Urothelium cell line (cell line): Measurements from ENCODE around the gene NARS2.

Experiments
- DNase-seq: peaks from one replicate; pipeline ENCODE4 v3.0.0; 2011; ENCODE audit warnings: low spot score, mixed read lengths
- FAIRE-seq: peaks from 2 replicates; lab custom pipeline; 2011; peaks lifted over from hg19 to GRCh38; lab: Jason Lieb, UNC

NARS2 gene

DNA sequence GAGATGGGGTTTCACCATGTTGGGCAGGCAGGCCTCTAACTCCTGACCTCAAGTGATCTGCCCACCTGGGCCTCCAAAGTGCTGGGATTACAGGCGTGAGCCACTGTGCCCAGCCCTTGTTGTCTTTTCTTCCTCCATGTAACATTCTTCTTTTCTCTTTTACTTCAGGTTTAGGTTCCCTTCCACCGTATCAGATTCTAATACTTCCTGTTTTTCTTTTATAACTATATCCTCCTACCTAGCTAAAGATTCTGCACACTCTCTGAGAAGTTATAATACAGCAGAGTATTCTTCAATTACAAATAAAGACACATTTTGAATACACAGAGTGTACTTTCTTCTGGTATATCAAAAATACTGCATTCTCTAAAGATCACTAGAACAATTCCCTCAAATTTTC is 123.8 kb downstream of the NARS2 start:
- no peak for DNase-seq
- FAIRE-seq: no peak

GRCh38 chr11:78449866-78450265 is 124.8 kb downstream of the NARS2 start:
- FAIRE-seq: no peak
- no peak for DNase-seq

DNA sequence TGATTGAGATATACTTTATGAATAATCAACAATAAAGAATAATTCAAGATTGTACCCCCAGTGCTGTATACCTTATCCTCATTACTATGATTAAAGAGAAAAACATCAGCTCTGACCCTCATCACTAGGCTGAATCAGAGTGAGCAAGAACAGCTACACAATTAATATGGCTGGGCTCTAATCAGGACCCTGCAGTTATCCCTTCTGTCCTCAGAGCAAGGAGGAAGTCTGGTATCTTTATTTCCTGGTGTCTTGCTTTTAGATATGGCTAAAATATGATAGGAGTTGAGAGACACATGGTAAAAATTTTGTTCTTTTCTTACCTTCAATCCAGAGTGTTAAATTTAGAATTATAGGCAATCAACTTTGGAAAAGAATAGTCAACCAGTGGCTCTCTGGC is 128.5 kb downstream of the NARS2 start:
- FAIRE-seq: no peak
- no peak for DNase-seq

GRCh38 chr11:78444726-78445125 is 129.9 kb downstream of the NARS2 start:
- no peak for FAIRE-seq

GRCh38 chr11:78441956-78442355 is 132.7 kb downstream of the NARS2 start:
- DNase-seq (no peak), FAIRE-seq (no peak)

More at GRCh38 chr11:78444726-78445125, 129.9 kb downstream of the NARS2 start:
- no peak for DNase-seq

- DNase-seq (no peak), FAIRE-seq (no peak)
Observed at GRCh38 chr11:78438298-78438975, 136.2 kb downstream of the NARS2 start.

DNA sequence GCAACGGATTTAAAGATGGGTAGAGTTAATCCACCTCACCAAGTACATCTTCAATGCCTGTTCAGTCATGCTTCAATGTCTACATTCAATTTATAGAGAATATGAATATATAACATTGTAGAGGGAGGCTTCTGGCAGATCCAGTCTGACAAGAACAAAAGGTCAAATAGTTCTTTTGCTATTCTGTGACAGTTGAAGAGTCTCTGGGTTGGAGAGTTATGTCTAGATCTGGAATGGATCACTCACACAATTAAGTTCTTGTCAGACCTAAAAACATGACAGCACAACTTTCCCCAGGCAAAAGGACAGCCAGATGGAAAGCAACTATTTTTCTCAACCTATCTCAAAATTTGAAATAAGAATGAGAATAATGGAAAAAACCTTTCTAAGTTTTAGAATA is 141.7 kb downstream of the NARS2 start:
- FAIRE-seq: no peak

DNA sequence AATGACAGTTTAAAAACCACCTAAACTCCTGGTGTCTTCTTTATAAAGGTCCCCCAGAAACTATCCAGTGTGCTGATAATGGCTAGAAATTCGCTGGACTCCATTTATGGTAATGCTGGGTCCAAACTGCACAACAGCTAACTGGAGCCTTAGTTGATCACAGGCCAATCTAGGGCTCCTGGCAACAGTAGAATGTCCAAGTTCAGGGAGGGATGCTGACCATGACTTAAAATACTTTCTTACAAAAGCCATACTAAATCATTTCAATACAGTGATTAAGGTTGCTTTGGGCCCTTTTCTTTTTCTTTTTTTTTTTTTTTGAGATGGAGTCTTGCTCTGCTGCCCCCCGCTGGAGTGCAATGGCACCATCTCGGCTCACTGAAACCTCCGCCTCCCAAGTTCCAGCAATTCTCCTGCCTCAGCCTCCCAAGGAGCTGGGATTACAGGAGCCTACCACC is 142.6 kb downstream of the NARS2 start:
- DNase-seq: peak; percentile 17
- no peak for FAIRE-seq

More for the DNA sequence above, 141.7 kb downstream of the NARS2 start:
- DNase-seq: no peak

DNA sequence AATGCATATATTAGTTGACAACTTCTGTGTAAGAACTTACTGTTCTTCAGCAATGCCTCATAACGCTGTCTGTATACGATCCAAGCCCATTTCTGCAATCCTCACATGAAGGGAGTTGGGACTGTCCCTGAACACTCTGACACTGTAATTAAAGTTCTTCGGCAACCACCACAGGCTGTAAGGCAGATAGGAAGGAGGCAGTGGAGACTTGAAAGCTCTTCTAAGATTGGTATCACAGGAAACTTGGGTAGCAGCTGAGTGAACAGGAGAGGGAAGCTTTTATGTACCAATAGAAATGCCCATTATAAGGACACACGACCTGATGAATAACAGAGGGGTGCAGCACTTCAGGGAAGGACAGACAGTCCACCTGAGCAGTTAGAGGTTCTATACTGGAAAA is 145.0 kb downstream of the NARS2 start:
- DNase-seq (no peak), FAIRE-seq (no peak)

DNA sequence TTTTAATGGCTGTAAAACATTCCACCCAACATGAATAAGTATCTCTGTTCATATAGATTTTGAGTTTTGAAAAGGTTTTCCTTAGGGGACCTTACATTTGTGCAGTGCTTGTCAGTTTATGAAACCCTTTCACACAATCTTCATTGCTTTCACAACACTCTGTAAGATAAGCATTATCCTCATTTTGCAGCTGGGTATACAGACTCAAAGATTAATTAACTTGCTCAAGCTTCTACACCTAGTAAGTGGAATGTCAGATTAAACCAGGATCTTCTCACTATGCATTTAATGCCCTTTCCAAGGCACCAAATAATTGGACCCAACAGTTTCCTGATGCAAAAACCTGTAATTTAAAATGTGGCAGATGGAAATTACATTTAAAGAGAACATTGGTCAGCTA is 145.5 kb downstream of the NARS2 start:
- DNase-seq: no peak
- FAIRE-seq: no peak

- FAIRE-seq (no peak), DNase-seq (no peak)
Observed at GRCh38 chr11:78428773-78429172, 145.9 kb downstream of the NARS2 start.

DNA sequence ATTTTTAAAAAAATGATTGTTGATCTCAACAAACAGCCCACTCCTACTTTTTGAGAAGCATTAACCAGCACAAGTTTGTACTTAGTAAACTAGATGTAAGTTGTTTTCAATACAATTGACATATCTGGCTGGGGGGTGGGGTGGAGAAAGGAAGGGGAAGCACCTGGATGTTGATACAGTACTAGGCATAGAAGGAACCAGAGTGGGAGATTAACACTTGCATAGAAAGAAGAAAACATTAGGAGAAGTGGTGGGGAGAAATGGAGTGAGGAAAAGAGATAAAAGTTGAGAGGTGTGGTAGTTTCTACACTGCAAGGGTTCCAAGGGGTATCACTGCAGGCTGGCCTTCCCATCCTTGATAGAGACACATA is 146.4 kb downstream of the NARS2 start:
- FAIRE-seq: no peak
- DNase-seq: no peak

- no peak for FAIRE-seq
Observed at GRCh38 chr11:78427615-78428265, 146.9 kb downstream of the NARS2 start.

GRCh38 chr11:78426845-78427244 is 147.8 kb downstream of the NARS2 start:
- DNase-seq: no peak
- FAIRE-seq: no peak

More at GRCh38 chr11:78427615-78428265, 146.9 kb downstream of the NARS2 start:
- no peak for DNase-seq

- FAIRE-seq (no peak), DNase-seq (no peak)
Observed at GRCh38 chr11:78425399-78426070, 149.1 kb downstream of the NARS2 start.

GRCh38 chr11:78424334-78425270 is 150.1 kb downstream of the NARS2 start:
- FAIRE-seq: no peak

DNA sequence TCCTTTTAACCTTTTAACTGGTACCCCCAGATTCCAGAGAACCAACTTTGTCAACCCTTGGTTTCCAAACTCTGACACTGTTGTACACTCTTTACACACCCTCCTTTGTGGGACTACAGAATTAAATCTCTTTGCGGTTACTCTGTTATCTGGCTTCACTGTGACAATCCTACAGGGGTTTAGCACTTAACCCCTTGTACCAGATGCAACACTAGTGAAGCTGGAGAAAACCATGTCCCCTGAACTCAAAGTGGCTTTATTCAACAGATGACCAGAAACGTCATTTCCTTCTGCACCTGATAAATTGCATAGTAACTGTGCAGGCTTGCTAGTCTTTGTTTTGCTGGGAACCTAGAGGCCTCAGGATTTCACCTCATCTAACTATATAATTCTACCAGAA is 151.4 kb downstream of the NARS2 start:
- DNase-seq (no peak), FAIRE-seq (no peak)

More at GRCh38 chr11:78424334-78425270, 150.1 kb downstream of the NARS2 start:
- no peak for DNase-seq

DNA sequence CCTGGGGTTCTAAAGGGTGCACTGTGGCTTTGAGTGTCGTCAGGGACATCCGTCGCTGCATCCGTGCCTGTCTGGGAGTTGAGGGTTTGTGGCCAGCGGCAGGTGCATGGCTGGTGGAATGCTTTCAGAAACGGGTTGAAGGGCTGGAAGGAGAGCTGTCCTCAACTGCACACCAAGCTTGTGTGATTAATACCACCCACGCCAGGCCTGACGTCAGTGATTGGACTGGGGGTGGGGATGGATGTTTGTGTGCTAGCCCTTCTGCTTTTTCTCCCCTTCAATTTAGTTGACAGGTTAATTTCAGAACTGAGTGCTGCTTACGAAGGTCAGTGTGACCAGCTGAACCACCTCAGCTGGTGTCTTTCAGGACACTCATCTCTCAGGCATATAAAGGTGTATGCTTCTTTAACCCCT is 153.9 kb downstream of the NARS2 start:
- no peak for FAIRE-seq
- DNase-seq: no peak

DNA sequence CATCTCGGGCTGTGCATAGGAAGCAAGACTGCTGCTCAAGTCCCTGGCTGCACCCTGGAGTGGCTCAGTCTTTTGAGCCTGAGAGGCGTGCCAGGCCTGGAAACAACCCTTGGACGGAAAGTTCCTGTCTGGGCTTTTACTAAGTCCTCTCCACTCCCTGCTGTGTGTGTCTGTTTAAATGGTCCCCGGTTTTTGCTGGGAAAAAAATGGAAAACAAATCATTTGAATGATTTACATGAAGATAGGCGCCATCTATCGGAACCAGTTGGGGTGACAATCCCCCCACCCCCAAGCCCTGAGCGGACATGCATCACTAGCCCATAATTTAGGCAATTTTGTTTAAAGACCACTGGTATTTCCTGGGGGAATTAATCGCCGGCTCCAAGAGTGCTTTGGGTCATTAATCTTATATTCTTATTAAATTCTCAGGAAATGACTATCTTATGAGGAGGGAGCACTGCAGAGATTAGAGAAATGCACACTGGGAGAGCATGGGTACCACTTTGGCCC is 154.4 kb downstream of the NARS2 start:
- FAIRE-seq: no peak
- DNase-seq: peak; percentile 49

GRCh38 chr11:78419327-78419726 is 155.3 kb downstream of the NARS2 start:
- no peak for FAIRE-seq
- DNase-seq: no peak
